ENCODE results near the gene LYZL1.
"Not testable (repeated sequence)": the region's sequence is repeated elsewhere in the genome, so short reads cannot be mapped to it uniquely, and the experiment has no call there.

Gene LYZL1

GRCh38 chr10:29265210-29265768 lies 23.6 kb upstream of the LYZL1 start:
- no peak for DNase-seq

- no peak for DNase-seq
Observed at GRCh38 chr10:29266641-29267040, 22.2 kb upstream of the LYZL1 start.

GRCh38 chr10:29268011-29268410 lies 20.9 kb upstream of the LYZL1 start:
- no peak for DNase-seq

- DNase-seq = no peak
Observed at GRCh38 chr10:29269486-29269885, 19.4 kb upstream of the LYZL1 start.

- no peak for DNase-seq
Observed at GRCh38 chr10:29270883-29271282, 18.0 kb upstream of the LYZL1 start.

GRCh38 chr10:29271877-29272276 lies 17.0 kb upstream of the LYZL1 start:
- DNase-seq = no peak

- DNase-seq = no peak
Observed at GRCh38 chr10:29273478-29273877, 15.4 kb upstream of the LYZL1 start.

- no peak for DNase-seq
Observed at GRCh38 chr10:29276251-29276850, 12.5 kb upstream of the LYZL1 start.

- no peak for DNase-seq
Observed at GRCh38 chr10:29277296-29277695, 11.6 kb upstream of the LYZL1 start.

GRCh38 chr10:29279779-29280487 lies 8.9 kb upstream of the LYZL1 start:
- no peak for DNase-seq

- DNase-seq = no peak
Observed at GRCh38 chr10:29280488-29280840, 8.4 kb upstream of the LYZL1 start.

- DNase-seq = no peak
Observed at GRCh38 chr10:29285624-29286051, 3.2 kb upstream of the LYZL1 start.

GRCh38 chr10:29287635-29288034 lies 1.2 kb upstream of the LYZL1 start:
- no peak for DNase-seq

- DNase-seq = not testable (repeated sequence)
Observed at GRCh38 chr10:29291561-29291960, 2.7 kb downstream of the LYZL1 start.

GRCh38 chr10:29292406-29292805 lies 3.5 kb downstream of the LYZL1 start:
- not testable (repeated sequence) for DNase-seq

GRCh38 chr10:29295813-29296212 lies 6.9 kb downstream of the LYZL1 start:
- no peak for DNase-seq

- DNase-seq = no peak
Observed at GRCh38 chr10:29297678-29298077, 8.8 kb downstream of the LYZL1 start.

GRCh38 chr10:29301359-29301910 lies 12.6 kb downstream of the LYZL1 start:
- no peak for DNase-seq

- no peak for DNase-seq
Observed at GRCh38 chr10:29302499-29302898, 13.6 kb downstream of the LYZL1 start.

- peak; percentile 77 for DNase-seq
Observed at GRCh38 chr10:29304264-29304994, 15.6 kb downstream of the LYZL1 start.

GRCh38 chr10:29304995-29305335 lies 16.1 kb downstream of the LYZL1 start:
- DNase-seq = no peak

GRCh38 chr10:29306688-29307087 lies 17.8 kb downstream of the LYZL1 start:
- no peak for DNase-seq

GRCh38 chr10:29308142-29308541 lies 19.3 kb downstream of the LYZL1 start:
- not testable (repeated sequence) for DNase-seq

- DNase-seq = no peak
Observed at GRCh38 chr10:29309465-29309864, 20.6 kb downstream of the LYZL1 start.

Measured in right forelimb (tissue), 1 donor.